Ramos (cell line): ENCODE results near the gene RAP1A.

Source experiments
- in situ Hi-C: fragments of 300-500 bp; cut with MboI; formaldehyde crosslinking; loops from one replicate; pipeline ENCODE4 v1.14.3; 2022; ENCODE audit warnings: low sequenced_read_pairs; ENCODE audit not compliant: unreplicated experiment

RAP1A gene

DNA sequence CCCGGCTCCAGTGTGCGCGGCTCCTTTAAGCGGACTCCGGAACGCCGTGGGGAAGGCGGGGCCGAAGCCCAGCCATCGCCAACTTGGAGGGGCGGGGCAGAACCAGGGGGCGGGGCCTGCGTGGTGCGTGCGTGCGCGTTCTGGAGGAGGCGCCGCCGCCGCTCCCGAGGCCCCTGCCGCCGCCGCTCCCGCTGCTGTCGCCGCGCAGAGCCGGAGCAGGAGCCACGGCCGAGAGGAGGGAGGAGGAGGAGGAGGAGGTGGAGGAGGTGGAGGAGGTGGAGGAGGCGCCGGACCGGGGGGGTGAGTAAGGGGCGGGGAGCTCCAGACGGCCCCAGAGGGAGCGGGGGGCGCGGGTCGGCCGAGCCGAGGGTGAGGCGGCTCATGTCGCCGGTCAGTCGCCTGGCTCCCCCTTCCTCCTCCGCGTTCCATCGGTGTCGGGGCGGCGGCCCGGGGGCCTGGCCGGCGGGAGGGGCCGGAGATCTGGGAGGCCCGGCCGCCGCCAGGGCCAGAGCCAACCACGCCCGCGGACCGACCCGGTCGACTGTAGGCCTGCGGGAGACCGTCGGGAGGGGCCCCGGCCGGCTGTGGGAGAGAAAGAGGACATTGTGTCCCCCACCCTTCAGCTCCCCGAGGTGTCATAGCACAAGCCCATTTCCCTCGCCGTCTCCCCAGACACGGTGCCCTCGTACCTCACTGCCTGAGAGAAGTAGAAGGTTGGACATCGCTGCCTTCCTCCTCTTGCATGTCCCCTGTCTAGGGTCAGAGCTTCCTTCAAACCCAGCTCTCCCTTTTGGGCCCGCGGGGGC, at the start of gene RAP1A:
TSS of gene RAP1A (plus strand) at position 155 of the 806 bp plus-strand sequence. CDS start 71,572 bp downstream, outside the sequence.
- in situ Hi-C loops: loop anchor here (25.0 kb wide), 1 partner anchor 408 kb away; the partner anchor contains the start of gene DENND2D

DNA sequence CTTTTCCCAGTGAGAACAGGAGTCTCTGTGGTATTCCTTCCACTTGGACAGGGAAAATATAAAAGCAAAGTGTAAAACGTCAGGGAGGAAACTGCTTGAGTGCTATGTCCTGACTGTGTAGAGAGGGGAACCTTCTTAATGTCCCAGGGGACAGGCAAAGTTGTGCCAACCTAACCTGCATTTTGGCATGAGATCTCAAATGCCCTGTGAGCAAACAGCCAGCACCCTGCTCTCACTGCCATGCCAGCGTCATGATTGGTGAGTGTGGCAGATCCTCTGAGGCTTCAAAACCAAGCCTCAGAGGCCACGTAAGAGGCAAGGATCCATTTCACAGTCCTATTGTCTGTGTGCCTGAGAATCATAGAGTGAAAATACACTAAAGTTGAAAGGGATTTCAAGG, 49.7 kb upstream of the RAP1A start:
- in situ Hi-C loops: no loop called here

DNA sequence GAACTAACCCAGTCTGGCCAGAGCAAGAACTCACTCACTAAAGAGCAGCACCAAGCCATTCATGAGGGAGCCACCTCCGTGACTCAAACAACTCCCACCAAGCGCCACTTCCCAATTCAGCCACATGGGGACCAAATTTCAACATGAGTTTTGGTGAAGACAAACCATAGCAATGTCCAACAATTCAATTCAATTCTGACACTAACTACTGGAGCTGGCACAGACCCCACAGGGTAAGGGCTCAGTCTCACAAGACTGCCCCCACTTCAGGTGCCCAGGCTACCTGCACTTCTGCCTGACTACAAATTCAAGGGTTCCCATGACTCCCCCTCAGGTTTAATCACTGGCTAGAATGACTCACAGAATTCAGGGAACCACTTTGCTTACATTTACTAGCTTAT, 48.8 kb upstream of the RAP1A start:
- in situ Hi-C loops: no loop called here

DNA sequence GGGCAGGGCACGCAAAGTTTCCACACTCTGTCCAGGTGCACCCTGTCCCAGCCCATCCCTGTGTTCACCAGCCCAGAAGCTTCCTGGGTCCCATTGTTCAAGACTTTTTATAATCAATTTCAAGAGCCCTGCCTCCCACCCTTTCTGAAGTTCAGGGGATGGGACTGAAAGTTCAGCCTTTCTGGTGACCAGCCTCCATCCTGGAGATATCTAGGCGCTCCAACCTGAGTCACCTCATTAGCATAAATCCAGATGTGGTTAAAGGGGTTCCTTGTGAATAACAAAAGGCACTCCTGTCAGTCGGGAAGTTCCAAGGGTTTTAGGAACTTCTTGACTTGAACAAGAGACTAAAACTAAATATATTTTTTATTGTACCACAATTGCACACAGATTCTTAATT, 48.4 kb upstream of the RAP1A start:
- in situ Hi-C loops: no loop called here

DNA sequence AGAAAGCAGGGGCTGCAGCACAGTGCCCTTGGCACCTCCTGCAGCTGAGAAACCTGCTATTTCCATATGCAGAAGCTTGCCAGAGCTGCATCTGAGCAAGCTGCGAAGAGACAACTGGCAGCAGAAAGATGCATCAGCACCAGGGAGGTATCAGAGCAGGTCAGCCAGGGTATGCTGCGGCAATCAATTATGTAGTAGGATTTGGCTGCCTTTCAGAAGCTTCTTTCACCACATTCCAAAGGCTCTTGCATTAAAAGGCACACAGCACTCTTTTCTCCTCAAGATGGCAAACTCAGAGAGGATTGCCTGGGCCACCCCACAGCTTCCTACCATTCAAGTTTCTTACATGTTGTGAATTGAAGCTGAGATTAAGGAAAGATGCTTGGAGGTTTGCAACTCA, 47.6 kb upstream of the RAP1A start:
- in situ Hi-C loops: no loop called here

DNA sequence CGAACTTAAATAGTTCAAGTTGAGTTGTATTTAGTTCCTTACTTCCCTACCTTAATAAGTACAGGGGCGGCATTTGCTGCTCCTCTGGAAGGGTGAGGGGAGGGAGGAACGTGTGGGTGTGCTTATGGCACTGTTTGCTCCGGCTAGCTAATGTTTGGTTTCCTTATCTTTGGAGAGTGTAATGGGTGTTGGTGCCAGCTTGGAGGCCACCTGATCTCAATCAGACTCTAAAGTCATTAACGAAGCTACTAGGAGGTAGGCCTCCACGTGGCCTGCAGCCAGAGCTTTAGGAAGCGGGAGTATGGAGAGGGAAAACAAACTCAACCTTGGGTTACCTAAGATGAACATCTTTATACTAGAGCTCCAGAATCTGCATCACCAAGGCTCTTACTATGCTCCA, 43.0 kb upstream of the RAP1A start:
- in situ Hi-C loops: no loop called here

DNA sequence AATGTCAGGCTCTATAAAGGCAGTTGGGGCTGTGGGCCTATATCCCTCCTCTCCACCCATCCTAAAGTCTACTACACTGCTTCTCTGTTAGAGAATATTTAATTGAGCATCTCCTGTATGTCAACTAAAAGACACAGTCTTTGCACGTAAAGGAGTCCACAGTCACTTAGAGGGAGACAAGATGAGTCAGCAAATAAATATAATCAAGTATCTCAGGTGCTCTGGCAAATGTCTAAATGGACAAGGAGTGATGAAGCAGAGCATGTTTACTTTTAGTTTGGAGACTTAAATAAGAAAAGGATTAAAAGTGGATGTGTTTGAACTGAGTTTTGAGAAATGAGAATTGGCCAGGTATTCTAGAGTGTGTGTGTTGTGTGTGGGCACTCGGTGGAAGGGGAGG, 41.8 kb upstream of the RAP1A start:
- in situ Hi-C loops: no loop called here

DNA sequence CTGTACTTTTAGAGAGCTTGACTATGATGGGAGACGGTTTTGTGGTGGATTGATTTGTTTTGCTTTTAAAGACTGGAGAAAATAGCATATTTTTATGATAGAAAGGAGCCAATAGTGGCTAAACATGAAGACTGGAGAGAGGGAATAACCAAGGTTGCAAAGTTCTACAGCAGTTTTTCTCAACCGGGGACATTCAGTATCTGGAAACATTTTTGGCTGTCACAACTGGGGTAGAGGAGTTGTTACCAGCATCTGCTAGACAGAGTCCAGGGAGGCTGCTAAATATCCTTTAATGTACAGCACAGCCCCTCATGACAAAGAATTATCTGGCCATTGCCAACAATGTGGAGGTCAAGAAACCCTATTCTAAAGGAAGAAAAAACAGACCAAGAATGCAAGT, 38.4 kb upstream of the RAP1A start:
- in situ Hi-C loops: no loop called here

DNA sequence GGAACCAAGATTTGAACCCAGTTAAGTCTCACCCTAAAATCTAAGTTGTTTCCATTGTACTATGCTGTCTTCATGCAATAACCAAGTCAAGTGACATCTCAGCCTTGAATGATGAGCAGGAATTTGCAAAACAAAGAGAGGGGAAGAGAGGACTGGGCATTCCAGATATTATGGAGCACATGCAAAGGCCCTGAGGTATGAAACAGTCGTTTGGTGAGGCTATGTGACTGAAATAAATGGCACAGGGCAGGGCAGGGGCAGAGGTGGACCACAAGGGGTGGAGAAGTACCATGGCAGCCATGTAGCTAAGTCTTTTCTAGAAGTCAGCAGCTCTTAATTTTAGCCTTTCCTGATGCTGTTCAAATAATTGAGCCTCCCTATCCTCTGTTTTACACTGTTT, 37.6 kb upstream of the RAP1A start:
- in situ Hi-C loops: no loop called here

DNA sequence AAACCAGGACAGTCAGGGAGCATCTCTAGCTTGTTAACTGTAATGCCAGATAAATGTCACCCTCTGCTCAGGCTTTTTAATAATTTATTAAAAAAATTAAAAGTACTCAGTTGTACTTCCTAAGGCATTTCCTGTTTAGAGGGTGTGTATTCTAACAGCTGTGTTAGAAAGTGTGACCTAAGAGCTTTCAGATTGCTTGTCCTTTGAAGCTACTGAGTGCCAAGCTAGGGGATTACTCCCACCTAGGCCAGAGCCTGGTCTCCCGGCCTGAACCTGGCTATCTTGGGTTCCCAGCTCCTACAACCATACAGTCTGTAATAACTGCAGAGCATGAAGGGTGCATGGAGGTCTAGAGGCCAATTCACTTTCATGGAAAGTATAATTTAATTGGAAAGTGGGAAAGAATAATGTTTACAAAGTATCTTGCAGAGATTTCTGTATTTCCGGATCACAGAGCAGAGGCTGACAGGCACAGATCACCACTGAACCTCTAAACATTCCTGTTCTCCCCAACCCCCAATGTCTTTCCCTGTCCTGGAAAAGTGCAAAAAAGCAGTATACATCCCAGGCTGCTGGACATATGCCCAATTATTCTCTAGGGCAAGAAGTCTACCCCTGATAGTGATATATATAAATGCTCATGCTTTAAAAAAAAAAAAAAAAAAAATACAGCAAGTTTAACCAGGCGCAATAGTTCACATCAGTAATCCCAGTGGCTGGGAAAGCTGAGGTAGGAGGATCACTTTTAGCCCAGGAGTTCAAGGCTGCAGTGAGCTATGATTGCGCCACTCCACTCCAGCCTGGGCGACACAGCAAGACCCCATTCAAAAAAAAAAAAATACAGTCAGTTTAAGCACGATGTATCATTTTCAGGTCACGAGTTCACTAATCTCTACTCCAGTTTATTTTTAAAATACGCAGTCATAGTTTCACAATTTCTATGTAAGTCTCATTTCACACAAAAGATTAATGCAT, 36.7 kb upstream of the RAP1A start:
- in situ Hi-C loops: no loop called here

DNA sequence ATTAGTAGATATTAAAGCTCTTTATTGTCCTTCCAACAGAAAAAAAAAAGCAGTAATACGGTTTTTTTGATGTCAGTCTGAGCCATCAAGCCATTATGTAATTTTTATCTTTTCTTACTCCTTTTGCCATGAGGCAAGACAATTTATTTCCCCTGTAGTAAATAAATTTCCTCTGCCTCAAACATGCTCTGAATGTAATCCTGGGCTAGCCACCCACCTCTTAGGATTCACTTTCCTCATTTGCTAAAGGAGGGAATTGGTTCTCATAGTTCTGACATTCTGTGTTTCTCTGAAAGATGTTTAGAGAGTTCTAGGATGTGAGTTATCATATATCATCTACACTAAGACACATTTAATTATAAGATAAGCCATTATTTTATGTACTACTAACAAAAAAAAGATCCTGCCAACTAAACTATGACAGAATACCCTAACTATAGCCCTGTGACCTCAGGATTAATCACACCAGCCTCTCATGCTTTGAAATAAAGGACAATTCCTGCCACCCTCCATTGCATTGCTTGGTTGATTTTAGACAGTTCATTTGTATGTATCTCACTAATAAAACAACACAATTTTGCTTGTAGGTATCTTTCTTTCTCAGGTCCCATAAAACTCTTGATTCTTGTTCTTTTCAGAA, 34.0 kb upstream of the RAP1A start:
- in situ Hi-C loops: no loop called here

DNA sequence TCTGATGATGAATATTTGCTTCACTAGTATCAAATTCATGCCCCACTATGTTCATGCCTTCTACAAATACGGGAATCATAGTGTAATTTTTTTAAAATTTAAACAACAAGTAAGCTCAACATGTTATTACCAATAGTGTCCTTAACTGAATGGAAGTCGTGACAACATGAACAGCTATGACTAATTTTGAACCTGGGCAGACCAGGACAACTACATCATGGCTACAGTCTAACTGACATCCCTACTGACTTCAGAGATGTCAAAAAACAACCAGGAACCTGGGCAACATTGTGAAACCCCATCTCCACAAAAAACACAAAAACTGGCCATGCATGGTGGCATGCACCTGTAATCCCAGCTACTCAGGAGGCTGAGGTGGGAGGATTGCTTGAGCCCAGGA, 33.5 kb upstream of the RAP1A start:
- in situ Hi-C loops: no loop called here

DNA sequence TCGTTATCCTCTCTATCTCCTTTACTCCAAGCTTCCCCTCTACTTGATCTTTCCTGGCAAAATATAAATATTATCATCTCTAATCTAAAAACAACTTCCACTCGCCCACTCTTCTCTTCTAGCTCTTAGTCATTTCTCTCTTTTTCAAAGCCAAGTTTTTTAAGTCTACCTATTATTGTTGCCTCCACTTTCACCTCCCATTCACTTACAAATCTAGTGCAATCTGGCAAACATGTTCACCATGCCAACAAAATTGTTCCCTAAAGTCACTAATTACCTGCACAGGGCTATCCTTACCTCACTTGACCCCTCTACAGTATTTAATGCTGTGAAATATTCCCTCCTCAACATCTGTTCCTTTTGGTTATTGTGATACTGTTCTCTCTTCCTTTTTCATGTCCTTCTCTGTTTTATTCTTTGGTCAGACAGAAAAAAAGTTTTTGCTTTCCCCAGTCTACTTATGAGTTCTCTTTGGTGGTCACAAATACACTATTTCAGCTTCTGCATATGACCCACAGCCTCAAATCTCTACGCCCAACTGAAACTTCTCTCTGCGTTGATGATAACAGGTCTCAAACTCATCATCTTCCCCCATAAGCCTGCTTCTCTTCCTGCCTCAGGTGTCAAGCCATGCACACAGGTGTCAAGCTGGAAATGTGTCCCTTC, 31.9 kb upstream of the RAP1A start:
- in situ Hi-C loops: no loop called here

DNA sequence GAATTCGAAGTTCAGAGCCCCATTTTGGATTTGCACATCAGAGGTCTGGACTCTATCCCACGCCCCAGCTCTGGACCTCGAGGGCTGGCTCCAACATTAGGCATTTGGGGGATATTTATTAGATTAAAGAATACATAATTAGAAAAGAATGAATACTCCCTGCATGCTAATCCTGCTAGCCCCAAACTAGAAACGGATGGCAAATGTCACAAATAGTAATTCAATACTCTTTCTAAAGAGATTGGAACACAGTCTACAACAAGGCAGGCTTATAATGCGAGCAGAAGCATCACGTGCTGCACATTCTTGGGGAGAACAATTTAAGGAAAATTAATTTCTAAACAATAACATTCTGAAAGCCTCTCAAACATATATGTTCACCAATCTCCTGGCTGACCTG, 27.7 kb upstream of the RAP1A start:
- in situ Hi-C loops: no loop called here

DNA sequence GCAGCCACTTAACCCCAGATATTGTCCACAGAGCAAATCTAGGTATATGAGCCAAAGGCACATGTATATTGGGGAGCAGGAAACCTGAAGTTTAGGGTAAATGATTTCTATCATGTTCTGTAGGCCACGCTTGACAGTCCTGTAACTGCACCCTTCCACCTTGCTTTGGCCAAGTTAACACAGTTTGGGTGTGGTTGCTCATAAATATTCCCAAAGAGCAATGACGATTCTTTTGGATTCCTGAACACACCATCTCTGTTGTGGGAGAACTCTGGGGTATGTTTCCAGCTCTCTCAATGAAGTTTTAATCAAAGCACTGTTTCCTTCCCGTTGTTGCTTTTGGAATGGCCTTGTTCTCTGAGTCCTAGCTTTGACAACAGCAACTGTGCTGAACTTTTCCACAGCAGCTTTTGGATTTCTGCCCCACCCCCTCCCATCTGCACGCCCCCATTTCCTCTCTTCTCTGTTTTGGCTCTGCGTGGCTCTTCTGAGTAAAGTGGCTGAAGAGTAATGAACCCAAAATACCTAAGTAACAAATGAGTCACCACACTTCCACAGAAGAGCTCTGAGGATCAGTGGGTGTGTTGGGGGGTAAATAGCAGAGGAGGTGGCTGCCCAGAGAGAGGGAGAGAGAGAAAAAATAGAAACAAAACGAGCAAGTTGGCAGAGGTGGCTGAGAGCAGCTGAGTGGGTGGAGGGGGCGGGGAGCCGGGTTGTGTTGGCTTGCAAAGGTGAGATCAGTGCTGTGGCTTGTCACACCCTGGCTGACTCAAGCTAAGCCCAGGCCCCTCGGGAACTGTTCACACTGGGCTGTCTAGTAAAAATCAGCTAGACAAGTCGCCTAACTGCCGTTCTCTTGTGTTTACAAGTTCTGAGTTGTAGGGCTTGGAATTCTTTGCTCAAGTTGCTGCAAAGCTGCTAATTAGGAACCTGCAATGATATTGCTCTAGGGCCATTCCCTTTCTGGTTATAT, 26.9 kb upstream of the RAP1A start:
- in situ Hi-C loops: no loop called here

DNA sequence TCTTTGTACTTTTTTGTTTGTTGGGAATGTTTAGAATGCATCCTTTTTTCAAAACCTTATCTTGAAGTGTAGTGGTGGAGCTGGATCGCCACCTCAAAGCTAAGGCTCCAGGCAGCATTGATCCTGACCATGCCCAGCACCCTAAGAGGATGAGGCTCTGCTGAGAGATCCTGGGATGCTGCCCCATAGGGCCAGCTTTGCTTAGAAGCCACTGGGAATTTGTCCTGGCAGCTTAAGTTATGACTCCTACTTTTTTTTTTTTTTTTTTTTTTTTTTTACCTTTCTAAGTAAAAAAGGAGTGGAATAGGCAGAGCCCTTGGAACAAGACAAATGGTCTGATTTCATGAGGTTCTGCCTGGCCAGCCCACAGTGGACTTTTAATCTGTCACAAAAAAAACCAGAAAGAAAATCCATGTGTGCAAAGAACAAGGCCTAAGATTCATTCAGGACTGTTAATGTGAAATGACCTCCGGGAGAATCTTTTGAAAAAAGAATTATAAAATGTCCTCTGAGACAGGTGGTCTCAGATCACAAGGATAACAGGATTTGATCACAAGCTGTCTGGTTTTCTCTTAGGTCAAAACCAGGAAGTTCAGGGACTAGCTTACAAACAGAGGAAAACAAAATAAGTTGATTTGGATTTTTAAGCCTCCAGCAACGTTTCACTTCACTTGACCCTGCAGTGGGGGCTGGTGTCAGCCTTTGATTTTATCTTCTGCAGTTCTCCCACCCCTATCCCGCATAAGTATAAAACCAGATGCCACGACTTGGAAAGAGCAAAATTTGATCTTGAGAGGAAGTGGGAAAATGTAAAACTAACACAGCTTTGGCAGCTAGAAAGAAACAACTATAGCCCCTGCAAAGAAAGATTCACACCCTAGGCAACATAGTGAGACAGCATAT, 25.9 kb upstream of the RAP1A start:
- in situ Hi-C loops: no loop called here

DNA sequence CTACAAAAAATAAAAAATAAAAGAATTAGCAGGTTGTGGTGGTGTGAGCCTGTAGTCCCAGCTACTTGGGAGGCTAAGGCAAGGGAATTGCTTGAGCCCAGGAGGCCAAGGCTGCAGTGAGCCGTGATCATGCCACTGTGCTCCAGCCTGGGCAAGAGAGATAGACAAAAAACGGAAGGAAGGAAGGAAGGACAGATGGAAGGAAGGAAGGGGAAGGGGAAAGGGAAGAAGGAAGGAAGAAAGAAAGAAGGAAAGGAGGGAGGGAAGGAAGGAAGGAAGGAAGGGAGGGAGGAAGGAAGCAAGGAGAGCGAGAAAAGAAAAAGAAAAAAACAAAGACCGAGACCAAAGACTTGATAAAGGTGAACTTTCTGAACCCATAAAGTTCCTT, 25.3 kb upstream of the RAP1A start:
- in situ Hi-C loops: no loop called here

DNA sequence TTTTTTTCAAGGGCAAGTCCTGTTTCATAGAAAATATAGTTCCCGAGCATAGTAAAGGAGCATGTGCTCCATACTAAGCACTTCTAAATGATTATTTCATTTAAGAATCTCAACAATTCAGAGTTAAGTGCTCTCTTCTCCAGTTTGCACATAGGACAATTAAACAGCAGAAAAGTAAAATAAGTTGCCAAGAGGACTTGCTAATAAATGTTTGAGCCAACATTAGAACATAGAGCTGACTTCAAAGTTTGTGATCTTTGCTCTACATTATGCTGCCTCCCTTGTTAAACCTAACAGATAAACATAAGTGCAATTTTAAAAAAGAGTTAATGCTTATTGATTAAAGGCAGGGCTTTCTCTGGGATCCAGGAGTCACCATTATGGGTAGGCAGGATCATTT, 23.8 kb upstream of the RAP1A start:
- in situ Hi-C loops: no loop called here
